GM18519 (cell line): ENCODE measurements around the gene PXDN.

ENCODE experiments used
- ATAC-seq: cut with Tn5 transposase; IDR thresholded peaks from one replicate; pipeline ENCODE4 v1.9.1; 2021; ENCODE audit warnings: mild to moderate bottlenecking, moderate library complexity; ENCODE audit not compliant: unreplicated experiment, low FRiP score

The PXDN gene

DNA sequence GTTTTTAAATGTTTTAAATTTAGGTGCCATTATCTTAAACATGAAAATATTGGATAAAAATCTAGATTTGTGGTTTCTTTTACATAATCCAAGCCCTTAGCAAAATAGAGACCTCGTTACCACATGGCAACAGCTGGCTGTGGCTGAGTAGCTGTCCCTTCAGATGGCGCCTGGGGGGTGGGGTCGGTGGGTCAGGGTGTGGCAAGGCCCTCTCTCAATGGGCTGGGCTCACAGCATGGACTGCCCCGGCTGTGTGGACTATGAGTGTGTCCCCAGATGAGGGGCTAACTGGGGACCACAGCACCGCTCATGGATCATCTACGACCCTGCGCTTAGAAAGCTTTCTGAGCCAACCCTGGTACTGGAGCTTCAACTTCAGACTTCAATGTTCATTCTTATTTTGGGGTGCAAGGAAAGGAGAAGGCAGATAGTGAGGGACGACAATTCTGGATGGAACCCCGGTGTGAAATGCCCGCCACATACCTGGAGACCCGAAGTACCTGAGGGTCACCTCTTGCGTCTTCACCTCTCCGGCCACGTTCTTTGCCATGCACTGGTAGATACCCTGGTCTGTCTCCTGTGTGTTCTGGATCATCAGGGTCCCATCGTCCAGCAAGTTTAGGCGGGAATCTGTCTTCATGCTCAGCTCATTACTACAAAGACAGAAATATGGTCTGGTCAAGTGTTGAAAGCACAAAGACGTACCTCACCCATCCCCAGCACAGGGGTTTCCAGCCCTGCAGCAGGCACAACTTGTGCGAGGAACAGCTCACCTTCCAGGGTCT, 71.0 kb downstream of the PXDN start:
- ATAC-seq, result no peak

- no peak for ATAC-seq
Observed at GRCh38 chr2:1672738-1673137, 71.6 kb downstream of the PXDN start.

- no peak for ATAC-seq
Observed at GRCh38 chr2:1671916-1672315, 72.4 kb downstream of the PXDN start.

GRCh38 chr2:1670636-1671035, 73.7 kb downstream of the PXDN start:
- ATAC-seq, result no peak

DNA sequence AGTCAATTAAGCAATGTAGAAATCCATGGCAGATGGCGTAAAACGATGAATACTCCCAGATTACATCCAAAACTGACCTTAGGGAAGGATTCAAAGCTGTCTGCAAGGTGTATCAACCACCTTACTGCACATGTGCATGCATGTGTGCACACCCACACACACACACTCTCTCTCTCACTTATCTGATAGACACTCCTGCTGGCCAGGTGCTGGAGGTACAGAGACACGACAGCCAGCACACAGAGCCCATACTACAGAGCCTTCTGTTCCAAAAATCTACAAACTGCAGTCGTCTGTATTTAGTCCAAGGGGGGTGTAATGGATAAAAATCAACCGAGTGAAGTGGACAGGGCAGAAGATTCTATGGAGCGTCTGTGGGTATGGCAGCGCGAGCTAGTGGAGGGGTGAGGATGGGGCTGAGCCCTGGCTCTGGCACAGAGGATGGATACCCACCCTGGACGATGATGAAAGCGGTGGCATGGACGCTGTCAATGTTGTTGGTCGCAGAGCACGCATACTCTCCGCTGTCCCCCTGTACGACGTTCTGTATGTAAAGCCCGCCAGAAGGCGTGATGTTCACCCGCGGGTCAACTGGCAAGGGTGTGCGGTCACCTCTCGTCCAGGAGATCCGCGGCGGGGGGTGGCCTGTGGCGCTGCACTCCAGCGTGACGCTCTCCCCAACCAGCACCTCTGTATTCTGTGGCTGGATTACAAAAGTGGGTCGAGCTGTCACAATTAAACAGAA, 78.4 kb downstream of the PXDN start:
- ATAC-seq, result no peak

GRCh38 chr2:1664698-1665097, 79.6 kb downstream of the PXDN start:
- no peak for ATAC-seq

- ATAC-seq, result no peak
Observed at GRCh38 chr2:1664076-1664605, 80.2 kb downstream of the PXDN start.

DNA sequence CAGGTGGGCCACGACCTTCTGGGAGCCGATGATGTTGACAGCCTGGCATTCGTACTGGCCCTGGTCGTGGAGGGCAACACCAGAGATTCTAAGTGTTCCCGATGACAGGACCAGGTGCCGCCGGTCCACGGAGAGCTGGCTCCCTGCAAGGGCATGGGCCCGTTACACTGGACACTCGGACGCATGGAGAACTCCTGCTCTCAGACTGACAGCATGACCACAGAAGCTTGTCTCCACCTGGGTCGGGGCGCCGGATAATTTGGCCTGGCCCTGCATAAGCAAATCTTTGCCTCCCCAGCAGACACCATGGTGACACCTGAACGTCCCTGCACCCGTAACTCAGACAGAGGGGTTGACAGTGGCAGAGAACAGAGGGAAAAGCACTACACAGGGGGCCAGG, 80.7 kb downstream of the PXDN start:
- ATAC-seq, result no peak

DNA sequence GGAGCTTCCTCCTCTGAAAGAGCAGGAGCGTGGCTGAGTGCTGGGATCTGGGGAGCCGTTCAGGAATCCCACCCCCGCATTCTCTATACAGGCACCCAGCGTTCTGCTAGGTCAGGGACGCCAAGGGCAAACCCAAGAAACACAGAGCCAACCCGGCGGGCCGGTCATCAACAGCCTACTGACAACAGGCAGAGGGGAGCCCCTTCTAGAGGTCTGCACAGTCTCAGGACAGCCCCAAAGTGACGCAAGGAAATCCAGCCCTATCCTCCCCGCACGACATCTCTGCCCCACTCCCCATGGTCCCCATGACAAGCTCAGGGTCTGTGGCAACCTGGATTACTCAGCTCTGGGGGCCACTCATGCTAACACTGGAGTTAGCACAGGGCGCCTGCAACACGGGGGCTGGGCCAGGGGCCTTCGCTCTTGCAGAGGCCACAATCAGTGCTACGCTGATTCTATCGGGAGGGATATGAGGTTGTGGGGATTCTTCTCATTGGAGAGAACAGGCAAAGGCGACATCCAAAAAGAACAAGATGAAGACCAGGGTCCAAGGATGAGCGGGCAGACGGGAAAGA, 81.6 kb downstream of the PXDN start:
- no peak for ATAC-seq

GRCh38 chr2:1661891-1662605, 82.3 kb downstream of the PXDN start:
- ATAC-seq, result no peak

GRCh38 chr2:1660656-1661640, 83.4 kb downstream of the PXDN start:
- no peak for ATAC-seq

DNA sequence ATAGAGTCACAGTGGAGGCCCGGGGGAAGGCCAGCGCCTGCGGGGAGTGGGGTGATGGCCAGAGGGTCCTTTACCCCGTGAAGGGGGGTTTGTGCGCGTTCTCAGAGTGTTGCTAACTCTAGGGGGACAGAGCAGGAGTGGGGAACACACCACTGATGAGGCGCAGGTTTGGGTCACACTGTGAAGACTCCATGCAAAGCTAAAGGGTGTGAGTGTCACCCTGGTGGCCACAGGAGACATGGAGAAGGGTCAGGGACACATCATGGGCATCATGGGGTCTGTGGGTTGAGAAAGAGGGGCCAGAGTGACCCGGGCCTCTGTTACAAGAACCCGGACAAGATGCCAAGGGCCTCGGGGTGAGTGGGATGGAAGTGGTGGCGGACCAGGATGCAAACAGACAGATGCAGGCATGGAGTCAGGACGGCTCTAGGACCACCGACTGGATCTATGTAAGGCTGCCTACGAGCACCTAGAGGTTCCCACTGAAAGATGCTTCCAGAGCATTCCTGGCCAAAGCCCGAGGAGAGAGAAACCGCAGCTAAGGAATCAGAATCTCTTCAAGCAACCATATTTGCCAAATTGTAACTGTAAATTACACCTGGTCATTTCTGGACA, 84.3 kb downstream of the PXDN start:
- no peak for ATAC-seq

DNA sequence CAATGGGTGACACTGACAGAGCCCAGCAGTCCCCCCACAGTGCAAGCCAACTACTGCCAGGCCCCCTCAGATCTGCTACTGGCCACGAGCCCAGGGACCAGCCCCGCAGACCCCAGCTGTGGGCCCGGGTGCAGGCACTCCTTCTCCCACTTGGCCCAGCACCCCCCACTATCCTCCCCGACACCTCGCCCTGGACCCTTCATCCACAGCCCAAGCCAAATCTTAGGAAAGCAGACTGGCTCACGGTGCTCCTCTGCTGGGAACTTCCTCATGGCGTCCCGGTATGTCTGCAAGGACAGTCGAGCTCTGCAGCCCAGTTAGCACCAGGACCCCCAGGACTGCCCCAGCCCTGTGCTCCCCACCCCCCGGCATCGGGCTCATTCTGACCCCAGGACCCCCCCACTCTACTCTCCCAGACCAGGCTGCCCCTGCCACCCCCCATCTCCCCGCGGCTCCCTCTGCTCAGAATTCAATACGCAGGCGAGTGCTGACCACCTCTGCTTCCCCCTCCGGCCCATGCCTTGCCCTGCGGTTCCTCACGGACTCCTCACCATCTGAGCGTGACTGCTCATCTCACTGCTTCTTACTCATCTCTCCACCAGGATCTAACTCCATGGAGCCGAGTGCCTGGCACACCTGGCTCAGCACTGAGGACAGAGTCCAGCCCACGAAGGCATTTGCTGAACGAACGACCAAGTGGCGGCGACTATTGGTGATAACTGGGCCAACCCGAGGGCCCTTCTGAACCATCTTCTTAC, 85.7 kb downstream of the PXDN start:
- ATAC-seq, result no peak

- ATAC-seq, result no peak
Observed at GRCh38 chr2:1656961-1657841, 87.1 kb downstream of the PXDN start.

GRCh38 chr2:1656326-1656960, 87.9 kb downstream of the PXDN start:
- no peak for ATAC-seq

DNA sequence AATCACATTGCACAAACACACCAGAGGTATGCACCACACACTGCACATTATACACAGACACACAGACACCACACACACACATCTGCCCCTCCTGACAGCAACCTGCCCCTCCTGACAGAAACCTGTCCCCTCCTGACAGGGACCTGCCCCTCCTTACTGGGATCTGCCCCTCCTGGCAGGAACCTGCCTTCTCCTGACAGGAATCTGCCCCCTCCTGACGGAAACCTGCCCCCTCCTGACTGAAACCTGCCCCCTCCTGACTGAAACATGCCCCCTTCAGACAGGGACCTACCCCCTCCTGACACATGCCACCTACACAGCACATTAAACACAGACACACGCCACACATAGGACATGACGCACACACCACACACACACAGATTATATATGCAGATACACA, 88.9 kb downstream of the PXDN start:
- ATAC-seq, result no peak
